Aorta (tissue), 5 donors: ENCODE results near the gene UQCRH. TPM values are rescaled to one million over a fixed set of nuclear protein-coding genes. Genes with fewer than 3 reads are reported as not detected.
A peak's percentile ranks its signal among the peaks of the same experiment; 100 is the strongest.

Source experiments
- ATAC-seq: fragments of 200-7000 bp; cut with Tn5 transposase; one replicate; pipeline ENCODE4 v1.9.1; 2022; ENCODE audit warnings: moderate library complexity; ENCODE audit not compliant: low FRiP score
- DNase-seq, 2 donors: peaks; one replicate each; pipeline ENCODE4 v3.0.0-alpha.2; 2020
- H3K27ac ChIP-seq, 2 donors: one replicate each; pipeline ENCODE4 v1.5.1; 2013; ENCODE audit warnings: low read length in 2 of 2, mild to moderate bottlenecking in 2 of 2, moderate library complexity in 2 of 2, control low read depth in 1 of 2, inconsistent platforms in 1 of 2, low read depth in 1 of 2
- H3K27me3 ChIP-seq, 2 donors: one replicate each; pipeline ENCODE4 v1.6.1; 2013; ENCODE audit warnings: control low read depth in 1 of 2, low read length in 1 of 2, mild to moderate bottlenecking in 1 of 2, moderate library complexity in 1 of 2; ENCODE audit not compliant: insufficient read depth in 2 of 2, control insufficient read depth in 1 of 2
- H3K36me3 ChIP-seq, 2 donors: one replicate each; pipeline ENCODE4 v1.6.1; 2013; ENCODE audit warnings: control low read depth in 1 of 2, low read length in 1 of 2, mild to moderate bottlenecking in 1 of 2; ENCODE audit not compliant: insufficient read depth in 2 of 2, control insufficient read depth in 1 of 2
- H3K4me1 ChIP-seq, 2 donors: one replicate each; pipeline ENCODE4 v1.6.1; 2013; ENCODE audit warnings: low read length in 2 of 2, control low read depth in 1 of 2, mild to moderate bottlenecking in 1 of 2, moderate library complexity in 1 of 2; ENCODE audit not compliant: insufficient read depth in 2 of 2, control insufficient read depth in 1 of 2
- H3K4me3 ChIP-seq, 2 donors: one replicate each; pipeline ENCODE4 v1.5.1; 2013; ENCODE audit warnings: low read length in 2 of 2, control low read depth in 1 of 2, mild to moderate bottlenecking in 1 of 2
- H3K9me3 ChIP-seq: one replicate; pipeline ENCODE4 v1.6.1; 2013; ENCODE audit warnings: mild to moderate bottlenecking, low read length; ENCODE audit not compliant: control insufficient read depth
- WGBS, 2 donors: extraction: QIAGEN DNeasy Blood & Tissue Kit; methylation state at CpG; one replicate each; pipeline ENCODE4 v1.1.7; 2013; 5-methylcytosine and 5-hydroxymethylcytosine counted together
- intact Hi-C, 2 donors: fragments of 100-400 bp; cut with DNase I; formaldehyde crosslinking; loops; one replicate each; pipeline versions ENCODE4 v1.14.2 to v1.15.0; 2022
- long read RNA-seq, 2 donors: library from polyadenylated mRNA; unstranded; transcript quantifications; one replicate each; pipeline ENCODE4 v2.0.0, GENCODE V29; 2020 to 2021
- polyA plus RNA-seq, 2 donors: library from polyadenylated mRNA; stranded (reverse); fragments of 200-250 nt; gene quantifications; one replicate each; pipeline ENCODE4 v1.2.3, GENCODE V29; 2013
- total RNA-seq, 2 donors: library from RNA; stranded (reverse); fragmentation: NEBNext Ultra II Directional; extraction: Animal tissue kit (Norgen Biotek cat#: 25700); gene quantifications; one replicate each; pipeline ENCODE4 v1.2.1, GENCODE V29; 2021
- donor health status: healthy with polysubstance abuse.
- donor health status: Bipolar disorder and iron deficiency.
- donor health status: DM: no; HTN: no; CAD: no.
- donor health status: DM: no; HTN: no; CAD: no.
- donor health status: DM: yes; HTN: yes; CAD: no.

UQCRH gene
- total RNA-seq: 100 to 1,000 TPM; 100 to 134 TPM
- 100 to 1,000 TPM; 262 to 739 TPM for polyA plus RNA-seq
- long read RNA-seq, donor 1, partial matches to known transcripts: 0 of 7 reads
- long read RNA-seq, donor 1, other reads (novel, unspliced or antisense): 1 of 7 reads
- long read RNA-seq, donor 2, transcript UQCRH-201 (4 exons, 604 nt): major isoform, 13 of 19 reads
- long read RNA-seq, donor 2, partial matches to known transcripts: 1 of 19 reads
- long read RNA-seq, donor 2, other reads (novel, unspliced or antisense): 2 of 19 reads

GRCh38 chr1:46303038-46303871, at the start of gene UQCRH, which contains the start of gene LRRC41:
Gene UQCRH, plus strand, starts transcription at chr1:46303698. Its CDS starts 69 bp downstream, at chr1:46303767.
Gene LRRC41, minus strand, starts transcription at chr1:46303616. Its CDS starts 294 bp downstream, at chr1:46303322.
- H3K9me3 ChIP-seq: no peaks in the 10 kb centered on the region
- peak; percentile 96 for ATAC-seq
- no peaks in the 10 kb centered on the region for H3K36me3 ChIP-seq
- peak within 1 kb of the TSS; percentile 87 to 93 for H3K27ac ChIP-seq
- WGBS, 2 donors: 0% methylated on average over 60 to 61 of the region's 61 CpGs
- peak within 1 kb of the TSS; percentile 83 to 86 for H3K4me3 ChIP-seq
- no peaks in the 10 kb centered on the region for H3K4me1 ChIP-seq
- DNase-seq: peak; percentile 96 to 98
- H3K27me3 ChIP-seq: no peaks in the 10 kb centered on the region
- intact Hi-C loops: loop anchor here (1.0 to 5.0 kb wide), 3 partner anchors 37 to 56 kb away; partner anchors contain the start of genes NSUN4 (in 1 of the 2) and RAD54L (in 1 of the 2)

- ATAC-seq (no peak), DNase-seq (no peak)
- Histone ChIP-seq H3K27ac (no peak overlapping the region), H3K4me3 (no peak overlapping the region), H3K27me3 (no peaks in the 10 kb centered on the region), H3K36me3 (no peaks in the 10 kb centered on the region), H3K9me3 (no peaks in the 10 kb centered on the region), H3K4me1 (no peaks in the 10 kb centered on the region)
- WGBS, 2 donors: 92% methylated on average over 5 of the region's 5 CpGs
- intact Hi-C loops: no loop called here
These were observed 48.8 kb upstream of the UQCRH start for GRCh38 chr1:46254668-46255067.

GRCh38 chr1:46256523-46256922, 47.0 kb upstream of the UQCRH start:
- ATAC-seq: no peak
- H3K9me3 ChIP-seq: no peaks in the 10 kb centered on the region
- WGBS, 2 donors: 92 to 97% methylated on average over 2 of the region's 2 CpGs

GRCh38 chr1:46262508-46262907, 41.0 kb upstream of the UQCRH start:
- ATAC-seq: no peak
- intact Hi-C loops: no loop called here
- H3K27me3 ChIP-seq: no peaks in the 10 kb centered on the region
- H3K9me3 ChIP-seq: no peaks in the 10 kb centered on the region
- 95% methylated on average over 1 of the region's 1 CpG for WGBS, 2 donors
- no peak overlapping the region for H3K27ac ChIP-seq
- H3K4me3 ChIP-seq: no peak overlapping the region
- DNase-seq: no peak
- H3K36me3 ChIP-seq: no peaks in the 10 kb centered on the region
- no peaks in the 10 kb centered on the region for H3K4me1 ChIP-seq

More at GRCh38 chr1:46256523-46256922, 47.0 kb upstream of the UQCRH start:
- Histone ChIP-seq H3K4me1 (no peaks in the 10 kb centered on the region), H3K27ac (no peak overlapping the region), H3K36me3 (no peaks in the 10 kb centered on the region), H3K4me3 (no peak overlapping the region), H3K27me3 (no peaks in the 10 kb centered on the region)
- DNase-seq: no peak
- intact Hi-C loops: no loop called here

GRCh38 chr1:46263146-46263545, 40.4 kb upstream of the UQCRH start:
- H3K4me3 ChIP-seq: no peak overlapping the region
- H3K9me3 ChIP-seq: no peaks in the 10 kb centered on the region
- DNase-seq (no peak), ATAC-seq (no peak)
- no peaks in the 10 kb centered on the region for H3K4me1 ChIP-seq
- H3K27me3 ChIP-seq: no peaks in the 10 kb centered on the region
- 87 to 90% methylated on average over 2 of the region's 2 CpGs for WGBS, 2 donors
- H3K36me3 ChIP-seq: no peaks in the 10 kb centered on the region
- no peak overlapping the region for H3K27ac ChIP-seq
- intact Hi-C loops: no loop called here

GRCh38 chr1:46268578-46268977, 34.9 kb upstream of the UQCRH start:
- H3K4me1 ChIP-seq: no peaks in the 10 kb centered on the region
- H3K9me3 ChIP-seq: no peaks in the 10 kb centered on the region
- no peak for ATAC-seq
- 96 to 98% methylated on average over 1 of the region's 1 CpG for WGBS, 2 donors
- H3K27me3 ChIP-seq: no peaks in the 10 kb centered on the region
- no peak overlapping the region for H3K4me3 ChIP-seq
- H3K36me3 ChIP-seq: no peaks in the 10 kb centered on the region
- no peak for DNase-seq
- intact Hi-C loops: no loop called here
- H3K27ac ChIP-seq: no peak overlapping the region

GRCh38 chr1:46274225-46275029, 29.1 kb upstream of the UQCRH start:
- no peak for ATAC-seq
- intact Hi-C loops: no loop called here
- Histone ChIP-seq H3K4me3 (no peak overlapping the region), H3K27ac (no peak overlapping the region), H3K27me3 (no peaks in the 10 kb centered on the region), H3K9me3 (no peaks in the 10 kb centered on the region), H3K4me1 (no peaks in the 10 kb centered on the region), H3K36me3 (peaks cover 0 to 3% of the 10 kb centered on the region in 2 donors)
- no peak for DNase-seq
- WGBS, 2 donors: 97 to 100% methylated on average over 6 of the region's 6 CpGs

- no peak overlapping the region for H3K27ac ChIP-seq
- no peaks in the 10 kb centered on the region for H3K4me1 ChIP-seq
- no peak overlapping the region for H3K4me3 ChIP-seq
- WGBS, 2 donors: 89 to 91% methylated on average over 6 of the region's 6 CpGs
- H3K36me3 ChIP-seq: peaks cover 0 to 4% of the 10 kb centered on the region in 2 donors
- H3K9me3 ChIP-seq: no peaks in the 10 kb centered on the region
- no peaks in the 10 kb centered on the region for H3K27me3 ChIP-seq
- intact Hi-C loops: no loop called here
- no peak for ATAC-seq
- no peak for DNase-seq
These were observed 28.5 kb upstream of the UQCRH start for GRCh38 chr1:46275030-46275337.
